HG02884 (cell line): ENCODE data around the gene NR2F1.

Source experiments
- ATAC-seq: cut with Tn5 transposase; IDR thresholded peaks from one replicate; pipeline ENCODE4 v1.9.1; 2021; ENCODE audit warnings: mild to moderate bottlenecking, moderate library complexity; ENCODE audit not compliant: unreplicated experiment

Gene NR2F1

DNA sequence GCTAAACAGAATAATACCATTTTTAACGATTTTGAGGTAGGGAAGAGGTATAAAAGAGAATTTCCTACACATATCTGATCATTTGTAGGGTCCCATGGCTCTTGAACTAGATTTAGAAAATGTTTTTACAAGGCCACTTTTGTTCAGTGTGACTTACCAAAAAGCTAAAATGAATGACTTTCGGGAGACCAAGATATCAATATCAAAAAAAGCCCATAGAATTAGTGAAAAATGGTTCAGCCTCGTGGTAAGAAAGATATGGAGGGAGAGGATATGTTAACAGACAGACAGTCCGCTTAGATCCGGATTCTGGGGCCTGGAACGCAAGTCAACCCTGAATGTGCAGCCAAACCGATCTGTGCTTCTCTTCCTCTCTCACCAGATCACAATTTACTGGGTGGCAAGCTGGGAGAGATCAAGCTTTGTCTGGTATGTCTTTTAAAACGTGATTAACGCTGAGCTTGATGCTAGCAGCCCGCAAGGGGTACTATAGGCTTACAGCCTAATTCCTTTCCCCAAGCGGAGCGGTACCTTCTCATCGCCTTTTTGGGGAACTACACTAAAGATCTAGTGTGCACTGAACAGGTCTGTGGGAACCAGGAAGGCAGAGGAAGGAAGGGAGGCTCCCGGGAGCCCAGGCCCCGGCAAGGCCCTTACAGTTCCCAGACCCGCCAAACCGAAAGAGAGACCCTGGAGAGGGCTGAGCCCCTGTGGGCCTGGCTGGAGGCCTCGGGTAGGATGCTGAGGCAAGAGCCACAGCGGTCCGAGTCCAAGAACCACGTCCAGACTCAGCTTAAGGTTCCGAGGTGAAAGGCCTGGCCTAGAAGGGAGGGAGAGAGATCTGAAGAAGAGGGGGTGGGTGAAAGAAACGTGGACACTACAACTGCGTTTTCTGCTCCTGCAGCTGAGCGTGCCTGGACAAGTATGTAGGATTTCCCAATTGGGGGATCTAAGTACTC lies 4.9 kb upstream of the NR2F1 start:
- no peak for ATAC-seq

DNA sequence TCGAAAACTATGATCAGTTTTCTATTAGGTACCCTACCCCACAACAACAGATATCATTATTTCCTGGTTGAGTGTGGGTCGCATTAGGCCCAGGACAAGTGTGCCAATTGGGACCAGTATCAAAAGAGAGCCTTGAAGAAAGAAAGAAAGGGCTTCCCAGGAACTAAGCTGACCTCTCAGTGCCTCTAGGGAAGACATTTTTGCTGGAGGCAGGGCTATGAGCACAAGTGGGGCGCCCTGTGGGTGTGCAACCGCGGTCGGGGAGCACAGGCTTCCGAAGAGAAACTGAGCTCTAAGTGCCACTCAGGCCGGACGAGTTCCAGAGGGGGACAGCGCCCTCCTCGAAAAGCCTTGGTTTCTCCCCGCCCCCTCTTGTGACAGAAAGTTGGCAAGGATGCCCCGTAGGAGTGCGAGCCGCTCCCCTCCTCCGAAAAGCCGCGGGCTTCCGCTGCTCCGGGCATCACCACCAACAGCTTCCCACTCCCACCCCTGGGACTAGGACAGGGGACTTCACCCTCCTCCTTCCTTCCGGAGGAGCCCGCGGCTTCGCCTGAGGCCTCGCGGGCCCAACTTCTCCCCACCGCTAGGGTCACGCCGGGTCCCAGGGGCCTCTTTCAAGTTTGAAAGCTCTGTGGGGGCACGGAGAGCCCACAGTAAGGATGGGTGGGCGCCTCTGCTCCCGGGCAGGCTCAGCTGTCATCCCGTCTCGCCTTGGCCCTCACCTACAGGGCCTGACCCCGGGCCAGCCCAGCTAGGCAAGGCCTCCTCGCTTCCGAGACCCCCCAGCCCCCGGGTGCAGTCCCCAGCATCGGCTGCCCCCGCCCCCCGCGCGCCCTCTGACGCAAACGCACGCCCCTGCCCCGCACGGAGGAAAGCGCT lies 4.0 kb upstream of the NR2F1 start:
- ATAC-seq: no peak

DNA sequence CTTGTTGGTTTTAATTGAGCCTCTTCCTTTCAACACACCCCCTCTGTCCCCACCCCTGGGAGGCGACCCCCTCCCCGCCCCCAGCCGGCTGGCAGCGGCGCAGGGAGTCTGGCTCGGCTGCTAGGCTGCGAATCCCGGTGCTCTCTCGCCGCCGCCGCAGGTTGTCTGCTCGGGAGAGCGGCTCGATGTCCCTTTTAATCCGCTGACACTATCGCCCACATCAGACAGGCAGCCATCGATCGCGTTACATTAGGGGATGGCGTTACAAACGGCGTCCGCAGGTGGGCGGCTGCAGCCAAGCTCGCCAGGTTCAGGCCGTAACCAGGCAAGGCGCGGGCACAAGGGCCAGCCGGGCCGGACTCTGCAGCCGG lies 3.3 kb upstream of the NR2F1 start:
- ATAC-seq: no peak

DNA sequence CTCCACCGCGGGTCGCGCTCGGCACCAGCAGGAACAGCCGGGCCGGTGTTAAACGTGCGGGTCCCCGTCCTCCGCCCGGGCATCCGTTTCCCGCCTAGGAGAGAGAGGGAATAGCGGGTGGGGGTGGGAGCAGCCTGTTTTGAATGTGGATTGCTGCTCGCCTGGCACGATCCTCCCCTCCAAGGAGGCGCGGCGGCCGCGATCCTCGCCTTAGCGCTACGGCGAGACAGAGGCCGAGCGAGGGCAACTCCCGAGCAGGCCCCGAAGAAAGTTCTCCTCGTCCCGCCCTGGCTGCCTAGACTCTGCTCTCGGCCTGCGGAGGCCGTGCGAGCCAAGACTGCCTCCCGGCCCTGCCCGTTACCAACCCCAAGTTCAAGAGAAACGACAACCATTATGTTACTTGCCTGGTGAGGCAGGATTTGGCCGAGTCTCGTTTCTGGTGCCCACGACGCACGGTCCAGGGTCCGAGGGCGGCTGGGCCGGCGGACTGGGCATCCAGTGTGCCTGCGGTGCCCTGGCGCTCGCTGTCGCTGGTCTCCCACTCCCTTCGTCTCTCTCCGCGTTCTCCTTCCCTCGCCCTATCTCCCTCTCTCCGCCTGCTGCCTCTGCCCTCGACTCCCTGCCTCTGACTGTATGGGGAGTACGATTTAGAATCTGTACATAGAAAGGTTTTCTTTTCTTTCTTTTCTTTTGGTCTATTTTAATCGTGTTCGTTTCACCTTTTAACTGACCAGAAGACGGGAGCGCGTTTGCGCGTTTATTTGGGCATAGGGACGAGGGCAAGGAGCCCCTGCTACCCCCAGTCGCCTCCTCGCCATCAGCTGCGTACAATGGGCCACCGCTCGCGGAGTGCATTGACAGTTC lies 2.7 kb upstream of the NR2F1 start:
- ATAC-seq: no peak

DNA sequence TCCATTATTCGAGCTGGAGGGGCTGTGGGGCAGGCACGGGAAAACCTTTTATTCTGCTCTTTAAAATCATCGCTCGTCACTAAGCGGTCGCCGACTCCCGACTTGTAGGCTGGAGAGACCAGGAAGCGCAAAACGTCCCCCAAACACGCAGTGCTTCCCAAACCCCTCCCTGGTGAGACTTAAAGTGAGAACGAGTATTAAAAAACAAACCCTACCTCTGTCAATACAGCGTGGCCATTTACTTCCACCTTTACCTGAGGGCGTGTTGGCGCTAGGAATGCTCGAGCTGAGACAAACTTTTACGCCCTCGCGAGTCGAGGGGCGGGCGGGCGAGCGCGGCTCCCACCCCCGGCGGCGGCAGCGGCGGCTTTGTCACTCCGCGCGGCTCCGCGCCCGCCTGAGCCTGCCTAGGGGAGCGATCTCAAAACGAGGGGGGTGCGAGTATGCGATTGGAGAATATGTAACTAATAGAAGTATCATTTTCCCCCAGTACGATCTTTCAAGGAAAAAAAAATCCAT lies 2.0 kb upstream of the NR2F1 start, which contains the start of gene NR2F1-AS1:
NR2F1-AS1 (minus strand) TSS at position 293 of the 519 bp plus-strand sequence.
- ATAC-seq: peak; percentile 12

DNA sequence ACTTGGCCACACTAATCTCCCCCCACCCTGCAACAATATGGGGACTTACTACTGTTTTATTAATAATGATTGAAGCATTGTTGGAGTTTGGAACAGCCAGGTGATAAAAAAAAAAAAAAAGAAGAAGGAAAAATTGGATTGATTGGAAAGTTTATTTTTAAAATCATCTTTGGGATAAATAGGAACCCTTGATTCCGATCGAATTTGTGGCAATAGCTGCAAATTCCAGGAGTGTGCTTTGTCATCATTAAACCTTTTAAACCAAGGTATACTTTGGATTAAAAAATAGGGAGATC lies 907 bp upstream of the NR2F1 start:
- no peak for ATAC-seq

DNA sequence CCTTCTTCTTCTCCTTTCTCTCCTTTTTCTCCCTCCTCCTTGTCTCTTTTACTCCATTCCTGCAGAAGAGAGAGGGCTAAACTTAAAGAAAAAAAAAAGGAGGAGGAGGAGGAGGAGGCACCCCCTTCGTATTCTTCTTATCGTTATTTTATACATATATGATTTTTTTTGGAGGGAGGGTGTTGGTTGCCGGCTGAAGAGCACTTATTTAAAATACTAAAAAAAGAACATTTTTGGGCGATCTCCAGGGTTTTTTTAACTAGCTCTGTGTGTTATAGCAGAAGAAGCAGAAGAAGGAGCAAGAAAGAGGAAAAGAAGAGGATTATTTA lies 381 bp downstream of the NR2F1 start:
- ATAC-seq: no peak

DNA sequence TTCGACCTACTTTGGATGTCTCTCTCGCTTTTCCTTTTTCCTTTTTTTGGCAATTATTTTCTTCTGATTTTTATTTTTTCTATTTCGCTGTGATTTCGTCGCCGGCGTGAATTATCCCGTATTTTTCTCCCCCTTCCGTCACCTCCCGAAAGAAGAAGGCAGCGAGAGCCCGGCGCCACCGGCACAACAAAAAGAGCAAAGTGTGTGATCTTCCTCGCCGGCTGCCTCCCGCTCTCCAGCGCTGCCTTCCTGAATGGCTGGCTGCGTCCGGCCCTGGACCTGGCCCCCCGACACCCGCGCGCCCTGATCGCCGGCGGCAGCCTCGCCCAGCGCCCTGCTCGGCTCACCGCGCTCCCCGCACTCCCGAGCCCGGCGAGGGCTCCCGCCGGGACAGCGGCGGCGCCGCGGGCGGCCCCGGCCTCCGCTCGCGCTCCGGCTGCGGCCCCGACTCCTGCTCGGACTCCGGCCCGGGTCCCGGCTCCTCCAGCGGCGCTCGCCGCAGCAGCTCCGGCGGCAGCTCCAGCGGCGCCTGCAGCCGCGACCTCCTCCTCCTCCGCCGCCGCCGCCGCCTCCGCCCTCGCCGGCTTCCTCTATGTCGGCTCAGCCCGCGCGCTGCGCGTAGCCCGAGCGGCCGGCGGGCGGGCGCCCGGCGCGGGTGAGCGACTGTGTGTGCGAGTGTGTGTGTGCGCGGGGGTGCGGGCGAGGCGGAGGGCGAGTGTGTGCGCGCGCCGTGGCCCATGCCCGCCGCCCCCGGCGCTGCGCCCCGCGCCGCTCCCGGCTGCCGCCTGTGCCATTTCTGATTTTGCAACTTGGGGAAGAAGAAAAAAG lies 960 bp downstream of the NR2F1 start:
- ATAC-seq: peak; percentile 26

DNA sequence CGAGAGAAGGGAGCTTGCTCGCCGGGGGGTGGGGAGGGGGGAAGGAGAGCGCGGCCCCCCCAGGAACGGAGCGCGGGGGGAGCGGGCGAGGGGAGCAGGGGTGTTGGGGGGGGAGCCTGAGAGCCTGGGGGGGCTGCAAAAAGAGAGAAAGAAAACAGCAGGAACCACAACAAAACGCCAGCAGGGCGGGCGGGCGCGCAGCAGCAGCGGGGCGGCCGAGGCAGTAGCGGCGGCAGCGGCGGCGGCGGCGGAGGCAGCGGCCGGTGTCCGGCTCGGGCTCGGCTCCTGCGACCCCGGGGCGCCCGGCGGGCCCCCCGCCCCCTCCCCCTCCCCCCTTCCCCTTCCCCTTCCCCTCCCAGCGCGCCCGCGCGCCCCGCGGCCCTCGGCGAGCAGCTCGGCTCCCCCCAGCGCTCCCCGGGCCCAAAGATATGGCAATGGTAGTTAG lies 1.6 kb downstream of the NR2F1 start:
- no peak for ATAC-seq

DNA sequence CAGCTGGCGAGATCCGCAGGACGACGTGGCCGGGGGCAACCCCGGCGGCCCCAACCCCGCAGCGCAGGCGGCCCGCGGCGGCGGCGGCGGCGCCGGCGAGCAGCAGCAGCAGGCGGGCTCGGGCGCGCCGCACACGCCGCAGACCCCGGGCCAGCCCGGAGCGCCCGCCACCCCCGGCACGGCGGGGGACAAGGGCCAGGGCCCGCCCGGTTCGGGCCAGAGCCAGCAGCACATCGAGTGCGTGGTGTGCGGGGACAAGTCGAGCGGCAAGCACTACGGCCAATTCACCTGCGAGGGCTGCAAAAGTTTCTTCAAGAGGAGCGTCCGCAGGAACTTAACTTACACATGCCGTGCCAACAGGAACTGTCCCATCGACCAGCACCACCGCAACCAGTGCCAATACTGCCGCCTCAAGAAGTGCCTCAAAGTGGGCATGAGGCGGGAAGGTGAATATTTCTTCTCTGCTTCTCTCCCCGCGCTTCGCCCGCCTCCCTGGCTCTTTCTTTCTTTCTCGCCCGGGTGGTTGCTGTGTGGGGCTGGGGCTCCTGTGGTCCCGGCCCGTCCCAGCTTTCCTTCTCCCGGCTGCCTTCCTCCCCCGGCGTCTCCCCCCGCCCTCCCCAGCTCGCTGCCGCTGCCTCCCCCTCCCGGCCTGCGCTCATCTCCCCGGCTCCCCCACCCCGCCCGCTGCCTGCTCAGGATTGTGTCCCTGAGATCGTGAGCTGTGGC lies 2.2 kb downstream of the NR2F1 start:
- no peak for ATAC-seq

DNA sequence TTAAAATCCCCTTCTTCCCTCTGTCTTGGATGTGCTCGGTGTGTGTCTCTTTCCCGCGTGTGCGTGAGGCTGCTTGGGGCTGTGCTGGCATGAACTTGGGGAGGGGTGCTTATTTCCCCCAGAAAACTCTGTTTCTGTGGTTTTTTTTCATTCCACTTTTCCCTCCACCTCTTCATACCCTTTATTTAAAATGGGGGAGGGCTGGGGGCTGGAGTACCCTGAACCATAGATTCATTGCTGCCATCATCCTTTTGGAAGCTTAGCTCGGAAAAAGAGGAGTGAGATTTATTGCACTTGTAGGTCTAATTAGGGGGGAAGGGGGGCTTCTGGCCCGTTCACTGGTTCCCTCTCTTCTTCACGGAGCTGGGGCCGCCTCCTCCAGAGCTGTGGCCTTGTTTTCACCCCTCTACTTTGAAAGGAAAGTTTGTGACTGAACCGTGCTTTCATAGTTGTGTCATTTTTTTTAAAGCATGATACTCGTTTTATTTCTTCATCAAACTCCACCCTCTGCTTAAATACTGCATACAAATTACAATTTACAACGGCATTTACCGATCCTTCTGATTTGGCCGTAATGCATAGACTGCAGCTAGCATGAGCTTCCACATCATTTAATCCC lies 2.9 kb downstream of the NR2F1 start:
- ATAC-seq: no peak

DNA sequence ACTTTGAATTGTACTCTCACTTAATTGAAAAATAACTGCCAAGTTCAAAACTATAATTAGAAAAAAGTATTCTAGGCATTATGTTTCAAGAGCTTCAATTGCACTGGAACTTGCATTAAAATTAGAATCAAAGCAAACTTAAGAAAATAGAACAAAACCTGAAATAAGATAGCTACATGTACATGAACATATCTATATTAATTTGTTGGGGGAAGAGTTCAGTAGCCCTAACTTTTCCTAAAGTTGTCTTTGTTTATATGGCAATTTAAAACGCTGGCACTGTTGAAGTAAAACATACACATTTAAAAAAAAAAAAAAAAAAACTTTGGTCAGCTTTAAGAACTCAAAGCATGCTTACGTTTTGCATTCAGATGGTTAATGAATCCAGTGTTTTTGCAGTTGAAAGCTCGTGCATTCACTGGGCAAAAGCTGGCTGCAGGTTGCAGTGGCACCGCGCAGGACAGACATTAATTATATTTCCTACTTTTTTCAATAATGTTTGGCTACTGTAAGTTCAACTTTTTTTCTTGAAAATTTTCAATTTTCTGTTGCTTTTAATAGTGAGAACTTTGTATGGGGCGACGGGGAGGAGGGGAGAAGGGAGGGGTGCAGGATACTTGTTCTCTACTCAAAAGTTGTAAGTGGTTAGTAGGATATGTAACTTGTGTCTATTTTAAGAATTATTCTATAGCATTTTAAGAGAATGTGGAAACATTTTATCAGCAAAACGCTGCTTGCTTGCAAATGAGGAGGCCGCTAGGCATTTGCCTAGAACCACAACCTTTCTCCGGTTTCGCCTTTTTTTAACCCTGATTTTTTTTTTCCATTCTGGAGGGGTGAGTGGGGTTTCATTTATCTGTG lies 3.9 kb downstream of the NR2F1 start:
- ATAC-seq: no peak

DNA sequence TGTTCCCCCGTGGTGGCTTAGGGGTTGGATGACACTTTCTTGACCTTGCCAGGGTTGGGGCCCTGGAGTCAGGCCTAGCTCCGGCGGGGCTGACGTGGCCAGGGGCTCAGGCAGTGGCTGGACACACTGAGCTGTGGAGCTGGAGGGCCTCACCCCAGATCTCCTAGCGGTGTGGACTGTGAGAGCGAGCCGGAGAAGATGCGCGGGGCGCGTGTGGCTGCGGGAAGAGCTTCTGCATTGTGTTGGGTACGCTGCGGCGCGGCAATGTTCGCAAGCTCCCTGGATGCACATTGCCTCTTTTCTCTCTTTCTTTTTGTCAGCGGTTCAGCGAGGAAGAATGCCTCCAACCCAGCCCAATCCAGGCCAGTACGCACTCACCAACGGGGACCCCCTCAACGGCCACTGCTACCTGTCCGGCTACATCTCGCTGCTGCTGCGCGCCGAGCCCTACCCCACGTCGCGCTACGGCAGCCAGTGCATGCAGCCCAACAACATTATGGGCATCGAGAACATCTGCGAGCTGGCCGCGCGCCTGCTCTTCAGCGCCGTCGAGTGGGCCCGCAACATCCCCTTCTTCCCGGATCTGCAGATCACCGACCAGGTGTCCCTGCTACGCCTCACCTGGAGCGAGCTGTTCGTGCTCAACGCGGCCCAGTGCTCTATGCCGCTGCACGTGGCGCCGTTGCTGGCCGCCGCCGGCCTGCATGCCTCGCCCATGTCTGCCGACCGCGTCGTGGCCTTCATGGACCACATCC lies 4.8 kb downstream of the NR2F1 start:
- ATAC-seq: no peak

DNA sequence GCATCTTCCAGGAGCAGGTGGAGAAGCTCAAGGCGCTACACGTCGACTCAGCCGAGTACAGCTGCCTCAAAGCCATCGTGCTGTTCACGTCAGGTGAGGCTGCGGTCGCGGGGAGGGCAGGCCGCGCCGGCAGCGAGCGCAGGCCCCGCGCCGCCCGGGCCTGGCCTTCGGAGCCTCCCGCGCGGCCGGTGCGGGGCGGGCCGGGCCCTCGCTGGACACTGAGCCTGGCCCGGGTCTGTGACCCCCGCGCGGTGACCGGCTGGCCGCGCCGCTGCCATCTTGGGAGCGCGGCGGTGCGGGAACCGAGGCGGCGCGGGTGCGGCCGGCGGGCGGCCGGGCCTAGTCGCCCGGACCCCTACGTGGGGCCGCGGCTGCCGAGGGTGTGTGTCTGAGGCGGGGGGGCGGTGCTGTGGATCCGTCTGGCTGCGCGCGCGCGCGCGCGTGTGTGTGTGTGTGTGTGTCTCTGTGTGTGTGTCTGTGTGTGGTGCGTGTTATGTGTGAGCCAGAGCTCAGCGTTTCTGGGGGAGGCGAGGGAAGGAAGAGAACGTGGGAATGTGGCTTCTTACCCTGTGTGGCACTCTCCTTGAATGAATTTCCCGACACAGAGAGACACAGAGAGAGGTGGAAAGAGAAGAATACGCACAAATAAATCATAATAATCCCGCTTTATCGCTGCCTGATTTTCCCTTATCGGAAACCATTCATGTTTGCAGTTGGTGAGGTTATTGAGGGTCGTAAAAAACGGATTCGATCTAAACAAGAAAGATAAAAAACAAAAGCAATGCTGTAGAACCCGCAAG lies 5.5 kb downstream of the NR2F1 start:
- ATAC-seq: no peak

DNA sequence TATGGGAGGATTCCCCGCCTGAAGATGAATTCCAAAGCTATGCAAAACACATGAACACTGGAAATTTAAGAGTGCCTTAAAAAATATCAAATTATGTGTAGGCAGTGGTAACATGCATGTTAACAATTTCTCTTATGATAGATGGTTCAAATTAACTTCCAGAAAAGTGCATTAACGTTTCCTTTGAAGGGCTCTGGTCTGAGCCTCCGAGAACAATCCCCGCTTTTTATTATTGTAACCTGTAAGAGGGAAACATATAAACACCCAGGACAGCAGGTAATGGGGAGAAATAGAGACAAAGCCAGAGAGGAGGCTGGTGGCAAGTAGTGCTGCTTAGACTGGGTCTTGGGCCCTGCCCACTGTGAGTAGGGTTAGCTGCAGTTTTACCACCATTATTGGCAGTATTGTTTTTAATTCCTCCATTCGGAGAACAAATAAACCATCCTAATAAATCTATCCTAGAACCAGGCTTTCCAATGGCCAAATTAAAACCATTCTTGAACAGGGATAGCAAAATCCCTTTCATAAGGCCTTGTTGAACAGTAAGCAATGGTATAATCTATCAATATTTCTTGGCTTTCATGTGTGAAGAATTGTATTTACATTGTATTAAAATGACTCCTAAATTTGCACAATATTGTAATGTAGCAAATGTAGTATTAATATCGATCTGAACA lies 6.3 kb downstream of the NR2F1 start:
- ATAC-seq: no peak

DNA sequence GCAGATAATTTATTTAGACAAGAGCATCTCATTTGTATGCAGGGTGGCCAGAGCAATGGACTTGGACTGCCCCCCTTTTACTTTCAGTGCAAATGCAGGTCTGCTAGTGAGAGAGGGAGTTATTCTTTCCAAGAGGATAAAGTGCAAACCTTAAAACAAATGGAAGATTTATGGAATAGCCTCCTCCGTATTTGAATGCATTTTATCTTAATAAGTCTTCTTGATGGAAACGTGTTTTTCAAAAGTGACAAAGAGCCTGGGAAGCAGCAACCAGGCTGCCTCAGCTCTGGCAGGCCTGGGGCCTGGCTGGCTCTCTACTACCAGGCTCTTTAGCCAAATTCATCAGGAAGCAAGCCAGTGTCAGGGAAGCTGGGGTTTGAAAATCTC lies 6.8 kb downstream of the NR2F1 start:
- no peak for ATAC-seq
